ENCODE results near the gene RYK.
A peak's percentile ranks its signal among the peaks of the same experiment; 100 is the strongest.
"Not testable (repeated sequence)": the region's sequence is repeated elsewhere in the genome, so short reads cannot be mapped to it uniquely, and the experiment has no call there.

RYK gene

GRCh38 chr3:134250717-134251220 is at the start of gene RYK:
Gene RYK, minus strand, starts transcription at chr3:134250859. Its CDS starts 205 bp downstream, at chr3:134250654.
- peak; percentile 78 for DNase-seq

- DNase-seq, result no peak
Measured at GRCh38 chr3:134299888-134300206, 49.2 kb upstream of the RYK start.

GRCh38 chr3:134299185-134299887 is 48.7 kb upstream of the RYK start:
- DNase-seq, result no peak

- no peak for DNase-seq
Measured at GRCh38 chr3:134298249-134298648, 47.6 kb upstream of the RYK start.

- DNase-seq, result no peak
Measured at GRCh38 chr3:134296616-134297015, 46.0 kb upstream of the RYK start.

GRCh38 chr3:134295930-134296329 is 45.3 kb upstream of the RYK start:
- DNase-seq, result no peak

- no peak for DNase-seq
Measured at GRCh38 chr3:134294302-134295280, 43.9 kb upstream of the RYK start.

GRCh38 chr3:134291319-134292254 is 40.9 kb upstream of the RYK start:
- DNase-seq, result peak; percentile 36

- DNase-seq, result no peak
Measured at GRCh38 chr3:134287512-134287911, 36.9 kb upstream of the RYK start.

- no peak for DNase-seq
Measured at GRCh38 chr3:134284438-134284837, 33.8 kb upstream of the RYK start.

- DNase-seq, result no peak
Measured at GRCh38 chr3:134282659-134283047, 32.0 kb upstream of the RYK start.

- no peak for DNase-seq
Measured at GRCh38 chr3:134281912-134282658, 31.4 kb upstream of the RYK start.

GRCh38 chr3:134279466-134279865 is 28.8 kb upstream of the RYK start:
- DNase-seq, result no peak

- no peak for DNase-seq
Measured at GRCh38 chr3:134277066-134277660, 26.5 kb upstream of the RYK start.

- no peak for DNase-seq
Measured at GRCh38 chr3:134276086-134276485, 25.4 kb upstream of the RYK start.

GRCh38 chr3:134275110-134275509 is 24.5 kb upstream of the RYK start:
- not testable (repeated sequence) for DNase-seq

GRCh38 chr3:134274571-134274970 is 23.9 kb upstream of the RYK start:
- no peak for DNase-seq

- DNase-seq, result no peak
Measured at GRCh38 chr3:134267996-134268395, 17.3 kb upstream of the RYK start.

GRCh38 chr3:134260987-134261386 is 10.3 kb upstream of the RYK start:
- DNase-seq, result no peak

- DNase-seq, result no peak
Measured at GRCh38 chr3:134258761-134259347, 8.2 kb upstream of the RYK start.

GRCh38 chr3:134255404-134255803 is 4.7 kb upstream of the RYK start:
- DNase-seq, result no peak
